Ramos (cell line): ENCODE measurements around the gene HBD.

Experiments
- in situ Hi-C: fragments of 300-500 bp; cut with MboI; formaldehyde crosslinking; loops from one replicate; pipeline ENCODE4 v1.14.3; 2022; ENCODE audit warnings: low sequenced_read_pairs; ENCODE audit not compliant: unreplicated experiment

The HBD gene

GRCh38 chr11:5235364-5236095 is 1.2 kb upstream of the HBD start:
- in situ Hi-C loops = no loop called here

- in situ Hi-C loops = no loop called here
Measured at GRCh38 chr11:5233307-5233706, 976 bp downstream of the HBD start.

GRCh38 chr11:5232821-5233220 is 1.5 kb downstream of the HBD start:
- in situ Hi-C loops = no loop called here

- in situ Hi-C loops = no loop called here
Measured at GRCh38 chr11:5232176-5232575, 2.1 kb downstream of the HBD start.

GRCh38 chr11:5231111-5231510 is 3.2 kb downstream of the HBD start:
- in situ Hi-C loops = no loop called here

- in situ Hi-C loops = no loop called here
Measured at GRCh38 chr11:5230266-5230665, 4.0 kb downstream of the HBD start.

- in situ Hi-C loops = no loop called here
Measured at GRCh38 chr11:5229796-5230195, 4.5 kb downstream of the HBD start.

GRCh38 chr11:5229356-5229755 is 4.9 kb downstream of the HBD start:
- in situ Hi-C loops = no loop called here

GRCh38 chr11:5228124-5228523 is 6.2 kb downstream of the HBD start:
- in situ Hi-C loops = no loop called here

GRCh38 chr11:5227681-5228080 is 6.6 kb downstream of the HBD start:
- in situ Hi-C loops = no loop called here

GRCh38 chr11:5226732-5227310 is 7.5 kb downstream of the HBD start, which contains the start of gene HBB:
Gene HBB, minus strand, starts transcription at chr11:5227071. Its CDS starts 50 bp downstream, at chr11:5227021.
- in situ Hi-C loops = no loop called here

GRCh38 chr11:5225480-5225871 is 8.8 kb downstream of the HBD start:
- in situ Hi-C loops = no loop called here

- in situ Hi-C loops = no loop called here
Measured at GRCh38 chr11:5224538-5225479, 9.5 kb downstream of the HBD start.

GRCh38 chr11:5223686-5224085 is 10.6 kb downstream of the HBD start:
- in situ Hi-C loops = no loop called here

- in situ Hi-C loops = no loop called here
Measured at GRCh38 chr11:5223146-5223545, 11.1 kb downstream of the HBD start.

GRCh38 chr11:5210376-5210885 is 23.9 kb downstream of the HBD start:
- in situ Hi-C loops = no loop called here

- in situ Hi-C loops = no loop called here
Measured at GRCh38 chr11:5204787-5205186, 29.5 kb downstream of the HBD start.

GRCh38 chr11:5203366-5203765 is 30.9 kb downstream of the HBD start:
- in situ Hi-C loops = no loop called here

GRCh38 chr11:5200582-5200981 is 33.7 kb downstream of the HBD start, which contains the start of gene OR51V1:
Gene OR51V1, minus strand, starts transcription at chr11:5200682. Its CDS starts 0 bp downstream, at chr11:5200682.
- in situ Hi-C loops = no loop called here

- in situ Hi-C loops = no loop called here
Measured at GRCh38 chr11:5198285-5198684, 36.0 kb downstream of the HBD start.

GRCh38 chr11:5197536-5197935 is 36.7 kb downstream of the HBD start:
- in situ Hi-C loops = no loop called here
